Vagina (tissue), 2 donors: ENCODE data around the gene ITPK1.

ENCODE experiments used
- CTCF ChIP-seq, 3 experiments: fragments of 450-650 bp in 2 of 3; fragments of 200-600 bp in 1 of 3; sonication (generic) in 1 of 3; IDR thresholded peaks; one replicate each; pipeline ENCODE4 v1.5.1; 2017 to 2019; ENCODE audit warnings: antibody characterized with exemption in 3 of 3, mild to moderate bottlenecking in 2 of 3, moderate library complexity in 2 of 3
- POLR2A ChIP-seq, 2 donors: fragments of 450-650 bp; IDR thresholded peaks; one replicate each; pipeline ENCODE4 v1.6.1; 2017; ENCODE audit warnings: antibody characterized with exemption in 2 of 2, mild to moderate bottlenecking in 2 of 2, moderate library complexity in 2 of 2

GRCh38 chr14:92932448-92933395, 183.0 kb downstream of the ITPK1 start:
- TF ChIP-seq CTCF (IDR thresholded peaks at IDR 0.05) (no peak), POLR2A (IDR thresholded peaks at IDR 0.05) (no peak)
